AG08396 (cell line): ENCODE measurements around the gene HMCN1.
A peak's percentile ranks its signal among the peaks of the same experiment; 100 is the strongest.
"Not testable (repeated sequence)": the region's sequence is repeated elsewhere in the genome, so short reads cannot be mapped to it uniquely, and the experiment has no call there.

Experiments
- DNase-seq: peaks from one replicate; pipeline ENCODE4 v3.0.0; 2012; ENCODE audit warnings: low spot score, mixed read lengths

The HMCN1 gene

GRCh38 chr1:185741551-185741950, 7.4 kb downstream of the HMCN1 start:
- DNase-seq, result peak; percentile 37

DNA sequence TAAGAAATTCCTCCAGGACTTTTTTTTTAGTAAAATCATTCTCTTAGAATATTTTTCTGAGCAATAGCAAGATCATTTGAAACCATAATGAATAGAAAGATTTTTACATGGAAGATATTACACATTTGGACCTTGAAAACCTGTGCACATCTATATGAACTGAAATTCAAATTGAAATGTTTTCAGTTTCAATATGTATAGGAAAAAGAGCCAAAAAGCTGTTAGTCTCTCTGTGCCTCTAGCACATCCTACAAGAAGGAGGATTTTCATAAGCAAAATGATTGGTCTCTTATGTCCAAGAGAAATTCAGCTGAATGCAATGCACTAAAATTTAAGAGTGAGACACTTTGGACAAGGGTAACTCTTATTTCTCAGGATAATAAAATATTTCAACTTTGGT, 8.2 kb downstream of the HMCN1 start:
- no peak for DNase-seq

DNA sequence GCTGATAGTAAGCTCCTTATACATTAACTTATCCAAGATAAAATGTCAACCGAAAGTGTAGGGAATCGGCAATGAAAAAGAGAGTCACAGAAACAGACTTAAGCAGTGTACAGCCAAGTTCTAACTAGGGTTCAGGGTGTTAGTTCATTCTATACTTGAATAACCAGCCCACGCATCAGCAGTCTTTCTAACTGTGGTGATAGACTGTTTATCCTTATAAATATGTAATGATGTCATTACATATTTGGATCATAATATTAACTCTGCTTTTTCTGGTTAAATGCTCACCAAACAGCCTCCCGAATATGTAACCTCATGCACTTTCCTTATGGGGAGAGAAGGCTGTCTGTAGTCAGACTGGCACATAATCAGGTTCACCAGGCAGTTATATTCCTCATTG, 11.0 kb downstream of the HMCN1 start:
- DNase-seq, result peak; percentile 10

DNA sequence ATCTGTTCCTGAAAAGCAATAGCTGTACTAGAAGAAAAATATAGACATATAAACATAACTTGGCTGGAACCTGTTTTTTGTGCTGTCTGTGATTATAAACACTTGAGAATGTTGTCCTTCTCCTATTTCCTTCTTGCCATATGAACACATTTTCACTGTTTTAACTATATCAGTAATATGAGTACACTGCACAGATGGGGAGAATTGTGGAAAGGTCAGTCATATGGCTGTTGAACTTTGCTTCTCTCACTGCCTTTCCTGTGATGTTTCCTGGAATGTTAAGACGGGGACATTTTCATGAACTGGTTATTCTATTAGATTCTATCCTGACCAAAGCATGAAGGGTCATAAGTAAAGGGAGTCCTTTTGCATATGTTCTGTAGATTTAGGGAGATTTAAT, 24.9 kb downstream of the HMCN1 start:
- no peak for DNase-seq

DNA sequence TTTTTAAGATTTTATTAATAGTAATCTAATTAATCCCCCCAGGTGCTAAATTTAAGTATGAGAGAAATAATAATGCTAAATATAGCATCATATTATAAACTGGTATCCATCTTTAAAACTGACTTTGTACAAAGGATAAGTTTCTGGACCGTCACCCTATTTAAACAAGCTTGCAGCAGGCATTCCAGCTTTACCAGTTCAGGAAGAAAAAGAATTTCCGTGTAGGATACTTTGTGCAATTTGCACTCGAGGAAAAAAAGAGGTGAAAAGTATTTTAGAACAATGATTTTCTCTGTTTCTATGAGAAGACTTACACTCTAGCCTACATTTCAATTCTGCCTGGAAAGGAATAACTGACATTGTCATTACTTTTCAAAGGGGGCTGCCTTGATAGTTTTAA, 27.6 kb downstream of the HMCN1 start:
- no peak for DNase-seq

- no peak for DNase-seq
Observed at GRCh38 chr1:185767508-185768120, 33.4 kb downstream of the HMCN1 start.

GRCh38 chr1:185768371-185768770, 34.2 kb downstream of the HMCN1 start:
- no peak for DNase-seq

DNA sequence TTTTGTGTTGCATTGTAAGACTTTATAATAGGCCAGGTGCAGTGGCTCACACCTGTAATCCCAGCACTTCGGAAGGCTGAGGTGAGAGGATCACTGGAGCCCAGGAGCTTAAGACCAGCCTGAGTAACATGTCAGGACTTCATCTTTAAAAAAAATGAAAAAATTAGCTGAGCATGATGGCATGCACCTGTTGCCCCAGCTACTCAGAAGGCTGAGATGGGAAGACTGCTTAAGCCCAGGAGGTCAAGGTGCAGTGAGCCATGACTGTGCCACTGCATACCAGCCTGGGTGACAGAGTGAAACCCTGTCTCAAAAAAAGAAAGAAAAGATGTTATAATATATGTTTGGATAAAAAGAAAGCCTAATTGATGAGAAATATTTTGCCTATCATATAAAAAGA, 34.9 kb downstream of the HMCN1 start:
- no peak for DNase-seq

DNA sequence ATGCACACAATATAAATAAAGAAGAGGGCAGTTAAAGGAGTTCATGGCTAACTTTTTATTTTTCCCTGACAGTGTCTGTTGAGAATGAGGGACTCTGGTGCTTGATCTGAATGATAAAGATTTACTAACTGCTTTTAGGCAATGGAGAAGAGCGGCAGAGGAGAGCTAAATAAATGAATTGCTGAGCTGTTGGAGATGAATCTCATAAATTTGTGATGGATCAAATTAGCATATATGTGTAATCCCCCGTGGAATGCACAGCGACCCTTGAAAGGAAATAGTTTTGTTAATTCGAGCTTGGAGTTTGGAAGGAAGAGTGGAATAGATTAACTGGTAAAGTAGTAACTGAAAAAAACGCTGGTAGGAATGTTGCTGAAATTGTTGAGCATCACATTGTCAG, 40.2 kb downstream of the HMCN1 start:
- DNase-seq, result no peak

GRCh38 chr1:185775501-185775900, 41.3 kb downstream of the HMCN1 start:
- no peak for DNase-seq

GRCh38 chr1:185776522-185776921, 42.3 kb downstream of the HMCN1 start:
- no peak for DNase-seq

DNA sequence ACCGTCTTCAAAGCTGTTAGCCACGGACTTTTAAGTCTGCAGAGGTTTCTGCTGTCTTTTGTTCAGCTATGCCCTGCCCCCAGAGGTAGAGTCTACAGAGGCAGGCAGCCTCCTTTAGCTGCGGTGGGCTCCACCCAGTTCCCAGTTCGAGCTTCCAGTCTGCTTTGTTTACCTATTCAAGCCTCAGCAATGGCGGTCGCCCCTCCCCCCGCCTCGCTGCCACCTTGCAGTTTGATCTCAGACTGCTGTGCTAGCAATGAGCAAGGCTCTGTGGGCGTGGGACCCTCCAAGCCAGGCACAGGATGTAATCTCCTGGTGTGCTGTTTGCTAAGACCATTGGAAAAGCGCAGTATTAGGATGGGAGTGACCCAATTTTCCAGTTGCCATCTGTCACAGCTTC, 49.7 kb downstream of the HMCN1 start:
- not testable (repeated sequence) for DNase-seq

DNA sequence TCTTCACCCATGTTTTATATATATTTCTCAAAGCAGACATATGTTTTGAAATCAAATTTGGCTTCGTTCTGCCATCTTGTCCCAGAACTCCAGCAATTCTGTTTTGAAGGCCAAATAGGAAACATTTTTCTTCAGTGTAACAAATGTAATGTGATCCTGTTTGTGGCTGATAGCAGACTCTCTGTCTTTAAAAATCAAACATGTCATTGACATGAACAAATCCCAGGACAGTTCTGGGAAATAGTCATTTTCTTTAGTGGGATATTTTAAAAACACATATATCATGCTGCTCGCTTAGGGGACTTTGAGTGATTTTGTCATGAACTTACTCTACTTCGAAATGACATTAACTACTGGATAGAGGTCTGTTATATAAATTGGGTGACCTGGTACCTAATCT, 51.4 kb downstream of the HMCN1 start:
- no peak for DNase-seq

- no peak for DNase-seq
Observed at GRCh38 chr1:185786524-185786923, 52.3 kb downstream of the HMCN1 start.

GRCh38 chr1:185787238-185787637, 53.0 kb downstream of the HMCN1 start:
- no peak for DNase-seq

DNA sequence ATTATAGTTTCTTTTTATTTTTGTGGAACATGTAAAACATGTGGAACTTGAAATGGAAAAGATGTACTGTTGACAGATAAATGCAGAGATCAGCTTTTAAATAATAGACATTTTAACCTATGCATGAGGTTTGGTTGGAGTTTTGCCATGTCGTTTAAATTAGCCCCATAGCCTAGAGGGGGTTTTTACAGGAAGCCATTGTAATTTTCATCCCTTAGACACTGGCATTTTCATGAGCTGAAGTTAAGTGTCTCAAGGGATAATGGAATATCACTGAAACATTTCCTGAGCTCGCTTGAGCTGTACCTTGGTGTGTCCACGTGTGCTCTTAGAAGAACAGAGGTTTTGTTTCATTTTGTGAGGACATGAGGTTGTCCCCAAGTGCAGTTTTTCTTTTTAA, 54.2 kb downstream of the HMCN1 start:
- no peak for DNase-seq

DNA sequence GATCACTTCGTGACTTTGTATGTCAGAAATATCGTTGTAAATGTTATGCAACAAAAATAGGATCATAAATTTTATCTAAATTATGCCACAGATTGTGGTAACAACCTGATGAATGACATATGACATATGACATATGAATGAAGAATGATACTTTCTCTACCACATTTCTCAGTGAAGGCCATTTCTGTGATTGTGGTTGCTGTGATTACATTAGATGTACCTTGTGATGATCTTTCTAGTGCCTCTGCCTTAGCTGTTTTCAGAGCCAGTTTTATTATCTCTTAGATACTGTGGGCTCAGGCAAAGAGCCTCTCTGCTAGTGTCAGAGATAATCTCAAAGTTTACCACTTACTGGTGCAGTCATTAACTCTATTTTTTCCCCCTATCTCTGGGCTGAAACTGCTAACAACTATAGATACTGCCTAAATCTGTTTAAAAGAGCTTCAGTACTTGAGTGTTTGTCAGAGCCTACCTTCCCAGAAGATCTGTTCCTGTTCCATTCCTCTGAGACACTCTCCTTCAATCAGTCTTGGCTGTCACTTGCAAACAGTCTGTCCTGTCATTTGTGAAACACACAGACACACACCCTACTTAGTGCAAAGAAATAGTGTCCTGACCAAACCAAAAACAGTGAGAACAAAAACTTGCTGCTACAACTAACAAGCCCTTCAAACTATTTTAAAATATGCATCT, 55.5 kb downstream of the HMCN1 start:
- DNase-seq, result no peak

GRCh38 chr1:185790194-185790735, 56.1 kb downstream of the HMCN1 start:
- no peak for DNase-seq

DNA sequence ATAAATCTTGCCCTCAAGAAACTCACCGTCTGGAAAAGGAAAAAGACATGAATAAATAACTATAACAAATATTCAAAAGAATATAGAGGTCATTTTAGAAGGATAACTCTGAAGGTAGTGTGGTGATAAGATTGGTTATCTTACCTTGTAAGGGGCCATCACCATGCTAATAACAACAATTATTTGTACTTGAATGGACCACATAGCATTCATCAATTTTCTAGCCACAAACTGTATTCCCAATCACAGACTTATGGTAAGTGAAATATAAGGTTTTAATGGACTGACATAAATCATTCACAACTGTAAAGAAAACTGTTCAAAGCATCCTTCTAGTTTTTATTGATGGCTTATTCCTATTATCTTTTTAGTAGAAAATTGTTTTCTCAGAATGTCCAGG, 57.8 kb downstream of the HMCN1 start:
- no peak for DNase-seq

DNA sequence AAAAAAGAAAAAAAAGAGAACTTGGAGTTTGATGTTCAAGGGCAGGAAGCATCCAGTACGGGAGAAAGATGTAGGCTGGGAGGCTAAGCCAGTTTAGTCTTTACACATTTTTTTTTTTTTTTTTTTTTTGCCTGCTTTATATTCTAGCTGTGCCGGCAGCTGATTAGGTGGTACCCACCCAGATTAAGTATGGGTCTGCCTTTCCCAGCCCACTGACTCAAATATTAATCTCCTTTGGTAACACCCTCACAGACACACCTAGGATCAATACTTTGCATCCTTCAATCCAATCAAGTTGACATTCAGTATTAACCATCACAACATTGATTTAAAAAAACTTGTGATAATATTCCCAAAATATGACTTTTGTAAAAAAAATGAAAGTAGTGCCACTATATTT, 60.3 kb downstream of the HMCN1 start:
- not testable (repeated sequence) for DNase-seq

- DNase-seq, result no peak
Observed at GRCh38 chr1:185795181-185795580, 61.0 kb downstream of the HMCN1 start.

DNA sequence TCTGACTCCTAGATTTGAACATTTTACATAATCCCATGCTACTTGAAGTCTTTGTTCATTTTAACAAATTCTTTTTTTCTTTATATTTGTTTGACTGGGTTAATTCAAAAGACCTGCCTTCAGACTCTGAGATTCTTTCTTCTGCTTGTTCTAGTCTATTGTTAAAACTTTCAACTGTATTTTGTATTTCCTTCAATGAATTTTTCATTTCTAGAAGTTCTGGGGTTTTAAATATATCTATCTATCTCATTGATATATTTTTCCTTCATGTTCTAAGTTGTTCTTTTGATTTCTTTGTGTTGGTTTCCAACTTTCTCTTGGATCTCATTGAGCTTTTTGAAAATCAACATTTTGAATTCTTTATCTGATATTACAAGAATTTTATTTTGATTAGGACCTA, 64.3 kb downstream of the HMCN1 start:
- no peak for DNase-seq

- no peak for DNase-seq
Observed at GRCh38 chr1:185803241-185803640, 69.0 kb downstream of the HMCN1 start.

GRCh38 chr1:185804206-185804605, 70.0 kb downstream of the HMCN1 start:
- no peak for DNase-seq
